NCI-H1694 treated with DMSO at 0.1 percent for 48 hours (cell line): ENCODE results near the gene PDAP1.

Source experiments
- DNase-seq: peaks from one replicate; lab custom pipeline; 2025; lab: John Stamatoyannopoulos, UW

Gene PDAP1

DNA sequence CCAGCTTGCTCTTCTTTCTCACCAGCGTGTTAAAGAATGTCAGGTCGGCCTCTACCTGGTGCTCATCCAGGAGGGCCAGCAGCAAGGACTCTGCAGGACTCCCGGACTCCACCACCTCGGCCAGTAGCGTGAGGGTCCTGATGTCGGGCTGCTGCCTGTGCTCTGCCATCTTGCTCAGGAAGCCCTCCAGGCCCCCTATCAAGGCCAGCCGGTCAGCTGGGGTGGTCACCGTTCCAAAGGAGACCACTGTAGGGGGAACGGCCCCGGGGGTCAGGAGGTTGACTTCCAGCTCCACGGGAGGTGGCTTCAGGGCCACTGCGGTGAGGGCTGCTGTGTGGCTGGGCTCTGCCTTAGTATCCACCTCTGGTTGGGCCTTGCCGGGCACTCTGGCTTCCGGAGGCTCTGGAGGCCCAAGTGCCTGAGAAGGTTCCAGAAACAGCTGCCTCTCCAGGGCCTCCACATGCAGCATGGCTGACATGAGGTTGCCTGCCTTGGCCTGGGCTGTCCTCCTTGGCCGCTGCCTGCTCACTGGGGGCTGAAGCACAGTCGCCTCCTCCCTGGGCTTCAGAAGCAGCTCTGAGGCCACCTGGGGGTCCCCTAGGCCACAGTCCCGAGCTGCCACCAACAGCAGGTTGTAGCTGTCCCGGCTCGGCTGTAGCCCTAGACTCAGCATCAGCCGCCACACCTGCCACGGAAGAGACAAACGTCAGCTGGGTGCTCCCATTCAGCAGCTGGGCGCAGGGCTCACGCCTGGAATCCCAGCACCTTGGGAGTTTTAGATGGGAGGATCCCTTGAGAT, 16.7 kb upstream of the PDAP1 start:
- no peak for DNase-seq

DNA sequence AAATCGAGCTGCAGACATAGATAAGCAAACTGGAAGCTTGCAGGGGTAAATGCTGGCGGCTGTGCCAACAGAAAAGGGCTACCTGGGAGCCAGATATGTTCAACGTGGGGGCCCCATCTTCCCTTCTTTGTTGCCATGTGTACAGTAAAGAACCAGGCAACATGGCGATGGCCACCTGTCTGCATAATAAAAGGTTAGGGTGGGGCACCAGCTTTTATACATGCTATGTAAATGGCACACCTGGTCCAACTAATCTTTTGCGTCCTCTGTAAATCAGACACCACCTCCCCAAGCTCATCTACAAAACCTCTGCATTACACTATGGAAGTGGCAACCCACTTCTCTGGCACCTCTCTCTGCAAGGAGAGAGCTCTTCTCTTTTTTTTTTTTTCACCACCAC, 14.2 kb upstream of the PDAP1 start:
- DNase-seq = no peak

DNA sequence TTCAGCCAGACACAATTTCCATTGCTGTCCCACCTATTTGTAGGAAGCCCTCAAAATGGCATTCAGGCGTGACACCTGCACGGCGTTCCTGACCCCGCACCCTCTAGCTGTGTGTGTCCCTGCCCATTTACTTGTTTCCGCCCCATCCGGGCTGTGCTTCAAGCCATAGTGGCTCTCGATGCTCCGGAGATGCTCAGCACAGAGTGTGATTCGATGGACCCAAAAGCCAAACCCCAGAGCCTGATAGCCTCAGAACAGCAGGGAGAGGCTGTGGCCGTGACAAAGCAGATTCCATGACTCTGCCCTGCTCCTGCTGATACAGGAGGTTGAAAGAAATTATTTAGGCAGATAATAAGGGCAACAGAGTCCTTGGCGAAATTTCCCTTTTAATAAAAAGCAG, 13.8 kb upstream of the PDAP1 start:
- DNase-seq = no peak

DNA sequence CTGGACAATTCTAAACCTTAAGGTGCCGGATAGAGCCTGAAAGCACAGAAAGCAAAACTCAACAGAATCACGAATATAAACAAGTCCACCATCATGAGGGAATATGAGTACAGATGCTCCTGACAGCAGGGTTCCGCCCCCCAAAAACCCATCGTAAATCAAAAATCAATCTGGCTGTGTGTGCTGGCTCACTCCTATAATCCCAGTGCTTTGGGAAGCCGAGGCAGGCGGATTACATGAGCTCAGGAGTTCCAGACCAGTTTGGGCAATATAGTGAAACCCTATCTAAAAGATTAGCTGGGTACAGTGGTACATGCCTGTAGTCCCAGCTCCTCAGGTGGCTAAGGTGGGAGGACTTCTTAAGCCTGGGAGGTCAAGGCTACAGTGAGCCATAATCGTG, 12.6 kb upstream of the PDAP1 start:
- no peak for DNase-seq

DNA sequence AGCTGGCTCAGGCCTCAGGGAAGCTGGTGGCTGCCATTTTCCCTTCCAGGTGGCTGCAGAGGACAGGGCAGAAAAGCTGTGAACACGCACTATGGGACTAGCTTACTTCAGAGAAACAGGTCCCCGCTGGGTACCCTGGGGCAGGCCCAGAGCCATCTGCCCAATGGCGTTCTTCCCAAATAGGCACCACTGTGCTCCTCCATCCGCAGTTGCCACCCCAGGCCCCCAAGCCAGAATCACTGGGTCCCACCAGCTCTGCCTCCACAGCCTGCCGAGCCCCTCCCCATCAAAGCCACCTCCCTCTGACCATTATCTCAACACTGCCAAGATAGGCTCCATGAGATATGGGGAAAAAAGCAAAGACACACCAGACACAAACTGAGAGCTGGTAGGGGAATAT, 11.8 kb upstream of the PDAP1 start:
- DNase-seq = no peak

DNA sequence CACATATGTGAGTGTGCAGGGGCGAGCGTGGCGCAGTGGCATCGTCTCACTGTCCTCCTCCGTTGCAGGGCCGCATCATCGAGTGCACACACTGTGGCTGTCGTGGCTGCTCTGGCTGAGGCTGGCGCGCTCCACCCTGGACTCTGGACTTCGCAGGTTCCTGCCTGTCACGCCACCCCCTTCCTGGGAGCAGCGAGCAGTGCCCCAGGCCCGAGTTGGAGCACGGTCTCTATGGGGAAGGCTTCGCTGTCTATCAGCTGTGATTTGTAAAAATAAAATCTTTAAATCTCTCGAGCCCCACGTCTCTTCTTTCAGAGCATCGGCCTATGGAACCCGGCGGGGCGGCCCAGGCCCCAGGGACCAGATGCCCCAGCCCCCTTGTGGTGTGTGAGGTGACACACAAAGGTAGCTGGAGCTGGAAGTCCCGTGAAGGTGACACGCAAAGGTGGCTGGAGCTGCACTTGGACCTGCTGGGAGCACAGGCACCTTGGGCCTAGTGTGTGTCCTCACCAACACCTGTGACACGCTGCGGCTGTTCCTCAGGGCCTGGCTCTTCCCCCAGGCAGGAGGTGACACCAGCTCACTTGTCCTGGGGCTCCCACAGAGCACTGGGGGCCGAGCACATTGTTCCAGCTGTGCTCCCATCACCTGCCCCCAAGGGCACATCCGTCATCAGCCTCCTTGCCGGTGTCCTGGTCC, 11.1 kb upstream of the PDAP1 start:
- DNase-seq = no peak

DNA sequence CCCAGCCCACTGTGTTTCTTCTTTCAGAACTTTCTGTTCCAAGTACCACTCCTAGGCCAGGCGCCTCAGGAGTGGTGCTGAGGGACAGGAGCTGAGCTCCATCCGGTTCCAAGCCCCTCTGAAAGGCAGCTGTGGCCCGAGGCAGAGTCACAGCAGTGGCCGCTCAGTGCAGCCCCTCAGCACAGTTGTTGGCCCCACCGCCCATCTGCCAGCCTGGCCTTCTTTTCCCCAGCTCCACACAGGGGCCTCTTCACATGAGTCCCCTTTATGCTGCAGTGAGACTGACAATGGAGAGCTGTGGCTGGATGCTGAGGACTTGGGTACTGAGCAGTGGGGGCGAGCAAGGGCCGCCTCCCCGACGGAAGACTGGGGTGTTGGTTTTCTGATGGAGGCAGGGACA, 9.9 kb upstream of the PDAP1 start:
- no peak for DNase-seq

DNA sequence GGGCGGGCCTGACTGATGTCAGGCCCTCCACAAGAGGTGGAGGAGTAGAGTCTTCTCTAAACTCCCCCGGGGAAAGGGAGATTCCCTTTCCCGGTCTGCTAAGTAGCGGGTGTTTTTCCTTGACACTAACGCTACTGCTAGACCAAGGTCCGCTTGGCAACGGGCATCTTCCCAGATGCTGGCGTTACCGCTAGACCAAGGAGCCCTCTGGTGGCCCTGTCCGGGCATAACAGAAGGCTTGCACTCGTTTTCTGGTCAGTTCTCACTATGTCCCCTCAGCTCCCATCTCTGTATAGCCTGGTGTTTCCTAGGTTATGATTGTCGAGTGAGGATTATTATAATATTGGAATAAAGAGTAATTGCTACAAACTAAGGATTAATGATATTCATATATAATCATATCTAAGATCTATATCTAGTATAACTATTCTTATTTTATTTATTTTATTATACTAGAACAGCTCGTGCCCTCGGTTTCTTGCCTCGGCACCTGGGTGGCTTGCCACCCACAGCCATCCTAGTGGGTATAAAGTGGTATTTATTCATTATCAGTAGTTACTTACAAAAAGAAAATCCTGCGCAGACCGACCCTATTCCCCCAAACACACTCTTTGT, 7.2 kb upstream of the PDAP1 start:
- peak; percentile 4 for DNase-seq

DNA sequence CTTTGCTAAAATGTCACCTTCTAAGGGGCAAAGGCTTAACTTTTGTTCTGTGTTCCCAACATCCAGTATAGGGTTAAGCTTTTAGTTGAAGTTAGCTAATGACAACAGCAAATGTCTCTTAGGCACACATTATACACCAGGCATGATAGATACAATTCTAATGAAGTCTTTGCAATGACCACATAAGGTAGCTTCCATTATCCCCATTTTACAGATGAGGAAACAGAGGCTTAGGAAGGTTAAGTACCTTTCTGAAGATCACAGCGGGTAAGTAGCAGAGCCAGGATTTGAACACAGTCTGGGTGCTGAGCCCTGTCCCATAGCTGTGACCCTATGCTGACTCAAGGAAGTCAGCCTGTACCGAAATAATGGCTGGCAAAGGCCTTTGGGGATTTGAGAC, 2.2 kb upstream of the PDAP1 start:
- no peak for DNase-seq

DNA sequence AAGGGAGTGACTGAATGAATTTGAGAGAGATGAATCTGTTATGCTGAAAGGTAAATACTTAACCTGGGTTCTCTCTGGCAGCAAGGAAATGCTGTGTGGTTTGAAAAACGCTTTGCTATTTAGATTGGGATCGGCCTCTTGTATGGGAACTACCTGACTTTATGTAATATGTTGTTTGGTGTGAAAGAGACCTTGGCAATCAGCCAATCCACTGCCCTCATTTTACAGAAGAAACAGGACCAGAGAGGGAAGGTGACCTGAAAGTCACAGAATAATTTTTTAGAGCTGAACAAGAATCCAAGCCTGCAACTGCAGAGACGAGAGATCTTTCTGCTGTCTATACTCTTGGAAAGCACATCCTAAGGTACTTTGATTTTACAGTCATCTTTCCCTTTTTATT, 1.4 kb upstream of the PDAP1 start:
- DNase-seq = no peak

DNA sequence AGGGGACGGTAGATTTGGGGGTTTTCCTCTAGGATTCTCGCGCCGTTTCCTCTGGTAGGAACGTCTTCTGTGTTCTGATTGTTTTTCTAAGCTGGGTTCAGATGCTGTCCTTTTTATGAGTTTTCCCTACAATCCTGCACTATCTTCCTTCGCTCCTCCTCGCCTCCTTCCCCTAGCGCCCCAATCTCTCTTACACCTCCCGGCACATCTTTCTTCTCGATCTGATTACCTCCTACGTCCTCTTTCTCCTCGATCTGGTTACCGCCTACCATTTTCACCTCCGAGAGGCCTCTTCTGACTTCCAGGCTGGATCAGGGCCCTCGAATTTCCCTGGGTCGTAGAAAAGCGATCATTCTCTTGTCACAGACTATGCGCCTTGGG, 785 bp upstream of the PDAP1 start:
- DNase-seq = no peak

DNA sequence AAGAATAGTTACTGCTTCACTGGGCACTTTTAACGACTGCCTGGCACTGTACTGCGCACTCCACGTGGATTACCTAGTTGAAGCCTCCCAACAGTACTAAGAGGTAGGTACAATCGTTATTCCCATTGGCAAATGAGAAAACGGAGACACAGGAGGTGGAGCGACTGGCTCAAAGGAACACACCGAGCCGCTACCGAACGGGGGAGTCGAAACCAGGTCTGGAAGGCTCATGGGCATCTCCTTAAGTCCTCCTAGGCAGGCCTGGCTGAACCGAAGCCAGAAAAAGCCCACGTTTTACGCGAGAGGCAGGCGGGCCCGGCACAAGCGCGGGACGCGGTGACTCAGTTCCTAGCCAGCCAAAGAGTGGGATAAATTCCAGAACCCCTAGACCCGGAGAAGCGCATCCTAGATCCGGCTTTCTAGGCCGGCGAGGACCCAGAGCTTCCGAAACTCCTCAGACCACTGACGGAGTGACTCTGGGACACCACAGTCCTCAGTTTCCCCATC, 472 bp downstream of the PDAP1 start:
- DNase-seq = no peak

DNA sequence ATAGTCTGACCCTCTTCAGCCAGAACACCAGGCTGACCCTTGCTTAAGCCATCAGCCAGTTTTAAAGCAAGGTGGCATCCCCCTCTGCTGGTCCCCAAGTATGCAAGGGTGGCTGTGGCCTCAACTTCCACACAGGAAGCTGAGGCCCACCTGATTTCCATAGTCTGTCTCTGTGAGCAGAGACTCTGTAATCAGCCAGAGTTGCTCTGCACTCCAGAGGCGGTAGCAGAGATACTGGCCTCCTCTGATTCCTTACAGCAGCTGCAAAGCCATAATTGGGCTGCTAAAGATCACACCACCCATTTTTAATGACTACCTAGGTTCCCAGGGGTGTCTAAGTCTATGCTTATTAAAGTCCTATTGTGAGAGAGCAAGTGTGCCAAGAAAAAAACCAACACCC, 1.8 kb downstream of the PDAP1 start:
- no peak for DNase-seq

DNA sequence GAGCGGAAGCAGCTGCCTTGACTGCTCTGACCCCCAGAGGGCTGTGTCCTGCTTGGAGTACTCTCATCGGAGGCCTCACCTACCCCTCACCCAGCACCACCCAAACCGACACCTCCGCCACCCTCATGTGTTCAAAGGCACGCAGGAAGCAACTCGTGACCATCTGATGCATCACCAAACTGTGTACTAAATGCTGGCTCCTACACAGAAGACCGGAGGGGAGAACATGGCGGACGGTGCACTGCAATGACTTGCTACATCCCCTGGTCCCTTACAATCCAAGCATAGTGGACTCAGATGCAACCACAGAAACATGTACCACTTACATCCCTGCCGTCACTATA, 3.4 kb downstream of the PDAP1 start:
- DNase-seq = no peak

DNA sequence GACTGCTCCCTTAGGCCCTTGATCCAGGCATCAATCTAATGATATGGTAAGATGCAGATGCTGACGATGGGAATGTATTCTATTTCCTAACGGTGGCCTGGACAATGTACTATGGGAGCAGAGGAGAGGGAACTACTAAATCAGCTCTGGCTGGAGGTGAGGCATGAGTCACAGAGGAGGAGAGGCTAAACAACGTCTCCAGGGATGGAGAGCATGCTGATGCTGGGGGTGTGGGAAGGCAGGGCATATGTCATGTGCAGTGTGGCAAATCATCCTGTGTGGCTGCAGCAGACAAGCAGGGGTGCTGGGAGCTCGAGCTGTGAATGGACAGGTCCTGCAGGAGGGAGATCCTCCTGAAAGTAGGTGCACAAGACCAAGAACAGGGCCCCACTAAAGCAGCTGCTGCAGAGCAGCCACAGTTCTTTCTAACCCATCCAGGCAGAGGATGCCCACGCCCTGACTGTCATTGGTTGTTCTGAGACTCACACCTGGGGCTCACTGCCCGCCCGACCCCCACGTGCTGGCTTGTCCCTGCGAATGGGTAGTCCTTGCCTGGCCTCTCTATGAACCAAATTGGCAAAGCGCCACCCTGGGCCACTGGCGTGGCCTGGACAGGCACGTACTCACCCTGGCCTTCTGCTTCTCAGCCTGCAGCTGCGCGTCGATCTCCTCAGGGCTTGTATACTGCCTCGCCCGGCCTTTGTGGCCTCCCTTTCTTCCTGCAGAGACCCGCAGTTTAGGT, 4.0 kb downstream of the PDAP1 start:
- DNase-seq = no peak

DNA sequence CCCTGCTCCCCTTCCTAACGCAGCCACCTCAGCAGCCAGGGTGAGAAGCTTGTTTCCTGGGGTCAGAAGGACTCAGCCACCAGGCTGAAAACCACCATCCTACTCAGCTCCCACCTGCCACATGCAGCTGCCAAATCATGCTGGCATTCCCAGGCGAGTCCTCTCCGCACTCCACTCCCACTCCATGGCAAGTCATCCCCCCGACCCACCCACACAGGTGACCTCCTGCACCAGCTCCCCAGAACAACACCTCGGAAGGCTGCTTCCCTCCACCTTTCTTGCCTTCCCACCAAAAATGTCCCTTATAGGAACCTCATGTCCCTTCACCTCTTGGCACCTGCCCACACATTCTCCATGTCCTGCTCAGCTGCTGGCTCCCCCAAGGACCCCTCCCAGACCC, 4.6 kb downstream of the PDAP1 start:
- no peak for DNase-seq

DNA sequence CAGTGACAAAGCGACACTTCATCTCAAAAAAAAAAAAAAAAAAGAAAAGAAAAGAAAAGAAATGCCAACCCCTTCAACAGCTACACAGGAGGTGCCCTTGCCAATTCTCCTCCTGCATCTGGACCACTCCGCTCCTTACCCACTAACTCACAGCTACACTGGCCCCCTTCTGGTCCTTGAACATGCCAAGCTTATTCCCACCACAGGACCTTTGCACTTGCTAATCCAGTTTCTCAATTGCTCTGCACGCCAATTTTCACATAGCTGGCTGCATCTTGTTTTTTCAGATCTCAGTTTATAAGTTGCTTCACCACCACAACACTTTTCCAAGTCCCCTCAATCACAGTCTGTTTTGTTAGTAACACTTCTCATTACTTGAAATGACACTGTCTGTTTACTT, 5.5 kb downstream of the PDAP1 start:
- no peak for DNase-seq

DNA sequence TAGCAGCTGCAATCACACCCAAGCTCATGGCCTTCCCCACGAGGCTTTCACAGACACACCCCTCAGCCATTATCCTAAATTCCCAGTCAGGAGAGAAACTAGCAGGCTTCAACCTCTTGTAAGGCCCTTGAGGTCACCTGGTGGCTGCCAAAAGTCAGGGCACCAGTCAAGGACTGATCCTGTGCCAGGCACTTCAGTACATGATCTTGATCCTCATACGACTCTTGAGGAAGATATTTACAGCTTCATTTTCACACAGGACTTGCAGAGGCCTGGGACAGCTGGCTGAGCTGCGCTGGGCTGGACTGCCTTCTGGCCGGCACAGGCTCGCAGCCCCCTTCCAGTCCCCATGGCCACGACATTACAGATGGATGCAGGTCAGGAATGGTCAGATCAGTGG, 8.8 kb downstream of the PDAP1 start:
- no peak for DNase-seq

DNA sequence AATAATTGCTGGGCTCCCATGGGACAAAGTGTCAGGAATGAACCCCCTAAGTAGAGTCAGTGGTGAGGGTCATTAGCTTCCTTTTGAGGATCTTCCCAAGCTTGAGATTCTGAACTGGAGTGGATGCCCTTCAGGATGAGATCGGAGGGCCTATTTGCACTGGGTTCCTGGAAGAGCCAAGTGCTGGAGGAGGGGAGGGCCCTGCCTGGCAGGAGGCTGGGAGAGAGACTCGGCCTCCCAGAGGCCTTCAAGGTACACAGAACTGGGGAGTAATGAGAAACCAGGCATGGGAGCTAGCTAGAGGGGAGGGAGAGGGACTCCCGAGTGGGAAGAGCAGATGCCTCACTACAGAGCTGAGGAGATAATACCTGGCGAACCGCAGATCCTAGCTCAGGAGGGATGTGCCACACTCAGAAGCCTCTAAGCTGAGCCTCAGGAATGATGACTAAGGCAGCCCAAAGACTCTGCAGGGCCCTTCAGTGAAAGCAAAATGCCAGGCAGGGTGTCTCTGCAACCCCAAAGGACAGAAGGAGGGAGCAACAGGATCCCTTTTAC, 9.4 kb downstream of the PDAP1 start:
- no peak for DNase-seq

DNA sequence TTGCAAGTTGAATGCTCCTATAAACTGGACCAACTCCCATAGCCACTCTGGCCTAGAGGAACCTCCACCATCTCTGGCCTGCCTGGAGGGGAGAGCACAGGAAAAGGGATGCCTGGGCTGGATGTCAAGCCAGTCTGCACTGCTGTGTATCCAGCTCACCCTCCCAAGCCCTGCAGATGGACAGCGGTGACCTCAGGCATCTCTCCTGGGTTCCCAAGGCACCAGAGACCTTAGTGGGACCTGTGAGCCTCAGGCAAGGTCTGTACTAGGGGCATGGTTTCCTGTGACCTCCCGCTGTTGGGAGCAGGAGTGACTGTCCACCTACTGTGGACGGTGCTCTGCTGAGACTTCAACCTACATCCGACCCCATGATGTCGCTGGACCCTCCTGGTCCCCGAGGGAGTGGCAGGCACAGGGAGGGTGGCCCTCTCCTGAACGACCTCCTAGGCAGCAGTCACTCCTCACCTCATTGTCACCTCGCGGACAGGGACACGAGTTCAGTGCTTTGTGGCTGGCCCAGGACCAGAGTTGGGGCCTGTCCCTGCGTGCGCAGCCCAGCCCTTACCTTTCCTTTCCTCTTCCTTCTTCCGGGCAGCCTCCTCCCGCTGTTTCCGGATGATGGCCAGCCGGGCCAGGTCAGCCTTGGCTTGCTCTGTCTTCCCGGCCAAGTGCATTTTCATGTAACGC, 11.0 kb downstream of the PDAP1 start:
- no peak for DNase-seq

DNA sequence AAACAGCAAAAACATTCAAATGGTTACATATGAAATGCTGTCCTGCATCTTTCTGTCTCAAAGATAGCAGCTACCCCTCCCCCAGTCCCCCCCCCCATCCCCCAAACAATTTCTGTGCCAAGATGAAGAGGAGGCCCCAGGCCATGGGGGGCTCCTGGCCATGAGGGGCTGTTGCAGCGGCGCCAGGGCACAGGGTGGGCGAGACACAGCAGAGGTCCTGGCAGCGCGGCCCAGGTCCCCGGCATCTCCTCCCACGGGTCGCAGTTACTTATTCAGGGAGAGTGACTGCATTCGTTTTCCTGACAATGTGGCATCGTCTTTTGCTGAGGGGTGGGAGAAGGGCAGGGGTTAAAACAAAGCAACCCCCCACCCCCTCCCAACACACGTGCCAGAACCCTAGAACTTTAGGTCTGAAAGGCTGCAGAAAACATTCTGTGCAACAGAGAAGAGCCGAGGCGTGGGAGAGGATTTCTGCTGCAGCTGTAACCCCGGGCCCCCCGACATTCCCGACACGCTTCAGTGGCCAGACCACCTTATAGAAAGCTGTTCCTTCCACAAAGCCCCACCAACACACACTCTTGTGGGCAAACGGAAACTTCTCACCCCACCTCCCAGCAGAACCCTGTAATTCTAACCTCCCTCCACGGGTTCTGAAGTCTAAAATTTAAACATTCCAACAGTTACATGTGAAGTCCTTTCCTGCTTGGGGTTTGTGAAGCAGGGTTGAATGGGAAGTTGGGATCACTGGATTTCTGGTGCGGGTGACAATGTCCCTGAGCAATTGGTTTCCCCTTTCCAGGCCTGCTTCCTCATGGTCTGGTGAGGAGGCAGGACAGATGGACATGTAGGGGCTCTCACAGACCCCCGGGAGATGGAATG, 11.7 kb downstream of the PDAP1 start:
- no peak for DNase-seq
